ENCODE measurements around the gene PKD1L1. TPM values are rescaled to one million over a fixed set of nuclear protein-coding genes. Genes with fewer than 3 reads are reported as not detected.
"Not testable (repeated sequence)": the region's sequence is repeated elsewhere in the genome, so short reads cannot be mapped to it uniquely, and the experiment has no call there.

PKD1L1 gene
- total RNA-seq, 1 donor from 2014 or later: 0.19 TPM

DNA sequence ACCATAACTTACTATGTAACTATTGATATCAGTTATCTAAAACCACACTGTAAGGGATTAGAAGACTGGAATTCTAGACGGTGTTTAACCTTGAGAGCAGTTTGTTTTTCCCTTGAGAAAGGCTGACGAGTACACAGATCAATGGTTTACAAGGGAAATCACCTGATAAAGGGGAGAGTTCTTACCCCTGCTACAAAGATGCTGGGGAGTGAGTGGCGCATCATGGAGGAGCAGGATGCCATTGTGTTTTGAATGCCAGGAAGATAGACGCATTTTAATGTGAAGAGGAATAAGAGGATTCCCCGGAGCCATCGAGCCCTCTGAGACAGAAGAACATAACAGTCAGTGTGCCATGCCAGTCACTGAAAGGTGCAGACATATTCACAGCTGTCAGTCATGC is 145.2 kb downstream of the PKD1L1 start:
- DNase-seq (ENCODE audit: low read depth, low spot score): no peak
- Mint-ChIP-seq H3K4me1 (no peaks in the 10 kb centered on the region), H3K4me3 (no peak overlapping the region), H3K27me3 (ENCODE audit: low read depth) (no peaks in the 10 kb centered on the region), H3K36me3 (ENCODE audit: low read depth) (no peaks in the 10 kb centered on the region), H3K27ac (ENCODE audit: unreplicated experiment) (no peak overlapping the region), H3K9me3 (no peaks in the 10 kb centered on the region)
- no peak for TF ChIP-seq CTCF (conservative IDR thresholded peaks at IDR 0.05)

DNA sequence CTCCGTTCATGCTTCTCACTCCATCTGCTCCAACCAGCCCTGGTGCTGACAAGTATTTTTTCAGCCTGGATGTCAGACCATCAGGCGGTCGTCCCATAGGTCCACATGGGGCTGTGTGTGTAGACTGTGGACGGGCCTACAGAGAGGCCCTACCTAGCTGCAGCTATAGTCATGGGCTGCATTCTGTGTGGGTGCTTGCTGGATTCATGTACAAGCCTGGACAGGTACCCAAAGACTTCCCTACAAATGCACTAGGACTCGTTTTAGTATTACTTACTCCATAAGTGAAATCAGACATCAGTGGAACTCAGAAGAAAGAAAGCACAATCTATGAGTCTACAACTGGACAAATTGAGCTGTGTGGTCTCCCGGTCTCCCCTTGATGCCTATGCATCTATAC is 146.8 kb downstream of the PKD1L1 start:
- Mint-ChIP-seq H3K27ac (ENCODE audit: unreplicated experiment) (no peak overlapping the region), H3K4me3 (no peak overlapping the region)

GRCh38 chr7:47799524-47799923 is 148.7 kb downstream of the PKD1L1 start:
- Mint-ChIP-seq H3K9me3 (no peaks in the 10 kb centered on the region), H3K4me1 (no peaks in the 10 kb centered on the region), H3K36me3 (ENCODE audit: low read depth) (no peaks in the 10 kb centered on the region), H3K4me3 (no peak overlapping the region), H3K27ac (ENCODE audit: unreplicated experiment) (no peak overlapping the region), H3K27me3 (ENCODE audit: low read depth) (no peaks in the 10 kb centered on the region)
- TF ChIP-seq CTCF (conservative IDR thresholded peaks at IDR 0.05): no peak
- DNase-seq (ENCODE audit: low read depth, low spot score): no peak

More for the DNA sequence above, 146.8 kb downstream of the PKD1L1 start:
- no peaks in the 10 kb centered on the region for H3K4me1 Mint-ChIP-seq
- H3K36me3 Mint-ChIP-seq (ENCODE audit: low read depth): no peaks in the 10 kb centered on the region
- no peak for DNase-seq (ENCODE audit: low read depth, low spot score)
- H3K9me3 Mint-ChIP-seq: no peaks in the 10 kb centered on the region
- no peak for TF ChIP-seq CTCF (conservative IDR thresholded peaks at IDR 0.05)
- no peaks in the 10 kb centered on the region for H3K27me3 Mint-ChIP-seq (ENCODE audit: low read depth)

DNA sequence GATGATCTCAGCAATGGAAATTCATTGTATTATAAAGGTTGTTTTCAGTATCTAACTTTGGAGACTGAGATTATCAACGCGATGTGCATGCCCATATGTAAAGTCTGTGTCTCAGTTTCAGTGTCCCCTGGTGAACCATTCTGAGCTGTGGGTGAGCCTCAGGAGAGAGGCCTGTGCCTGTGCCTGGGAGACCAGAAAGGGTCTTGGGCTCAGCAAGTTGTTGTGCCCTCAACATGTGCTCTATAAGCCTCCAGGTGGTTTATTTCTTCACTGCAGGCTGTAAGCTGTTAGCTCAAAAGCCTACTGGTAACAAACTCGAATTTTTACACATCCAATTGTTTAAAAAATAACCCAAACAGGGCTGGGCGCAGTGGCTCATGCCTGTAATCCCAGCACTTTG is 151.9 kb downstream of the PKD1L1 start:
- peaks cover 3% of the 10 kb centered on the region for H3K4me1 Mint-ChIP-seq
- H3K36me3 Mint-ChIP-seq (ENCODE audit: low read depth): no peaks in the 10 kb centered on the region
- no peaks in the 10 kb centered on the region for H3K27me3 Mint-ChIP-seq (ENCODE audit: low read depth)
- TF ChIP-seq CTCF (conservative IDR thresholded peaks at IDR 0.05): no peak
- DNase-seq (ENCODE audit: low read depth, low spot score): no peak
- no peaks in the 10 kb centered on the region for H3K9me3 Mint-ChIP-seq
- no peak overlapping the region for H3K27ac Mint-ChIP-seq (ENCODE audit: unreplicated experiment)
- H3K4me3 Mint-ChIP-seq: no peak overlapping the region

GRCh38 chr7:47795631-47796030 is 152.6 kb downstream of the PKD1L1 start:
- no peak for DNase-seq (ENCODE audit: low read depth, low spot score)
- no peak for TF ChIP-seq CTCF (conservative IDR thresholded peaks at IDR 0.05)

GRCh38 chr7:47795126-47795525 is 153.1 kb downstream of the PKD1L1 start:
- not testable (repeated sequence) for H3K4me3 Mint-ChIP-seq; H3K27me3 Mint-ChIP-seq (ENCODE audit: low read depth); H3K9me3 Mint-ChIP-seq; H3K4me1 Mint-ChIP-seq; H3K36me3 Mint-ChIP-seq (ENCODE audit: low read depth); DNase-seq (ENCODE audit: low read depth, low spot score); H3K27ac Mint-ChIP-seq (ENCODE audit: unreplicated experiment)

More at GRCh38 chr7:47795631-47796030, 152.6 kb downstream of the PKD1L1 start:
- H3K4me3 Mint-ChIP-seq: no peak overlapping the region
- no peaks in the 10 kb centered on the region for H3K36me3 Mint-ChIP-seq (ENCODE audit: low read depth)
- H3K4me1 Mint-ChIP-seq: peaks cover 3% of the 10 kb centered on the region
- H3K27ac Mint-ChIP-seq (ENCODE audit: unreplicated experiment): no peak overlapping the region
- H3K27me3 Mint-ChIP-seq (ENCODE audit: low read depth): no peaks in the 10 kb centered on the region
- H3K9me3 Mint-ChIP-seq: no peaks in the 10 kb centered on the region

Measured in neural crest cell (in vitro differentiated cells).